NCI-H1930 (cell line): ENCODE data around the gene PHACTR2.
A peak's percentile ranks its signal among the peaks of the same experiment; 100 is the strongest.

Source experiments
- DNase-seq, 2 experiments: peaks; one replicate each; lab custom pipeline; 2025; lab: John Stamatoyannopoulos, UW

PHACTR2 gene

GRCh38 chr6:143742070-143742954, 64.5 kb downstream of the PHACTR2 start:
- no peak for DNase-seq

DNA sequence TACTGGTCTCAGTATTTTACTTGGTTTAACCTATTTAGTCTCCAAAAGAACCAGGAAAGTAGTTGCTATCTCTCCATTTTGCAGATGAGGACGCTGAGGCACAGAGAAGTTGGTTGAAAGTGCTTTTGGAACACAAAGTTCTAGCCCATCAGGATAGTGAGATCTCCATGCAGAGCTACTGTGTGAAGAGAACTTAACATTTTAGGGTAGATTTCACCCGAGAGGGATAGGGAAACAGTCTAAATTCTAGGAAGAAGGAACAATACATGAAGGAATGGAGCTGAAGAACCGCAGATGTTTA, 65.1 kb downstream of the PHACTR2 start:
- no peak for DNase-seq

DNA sequence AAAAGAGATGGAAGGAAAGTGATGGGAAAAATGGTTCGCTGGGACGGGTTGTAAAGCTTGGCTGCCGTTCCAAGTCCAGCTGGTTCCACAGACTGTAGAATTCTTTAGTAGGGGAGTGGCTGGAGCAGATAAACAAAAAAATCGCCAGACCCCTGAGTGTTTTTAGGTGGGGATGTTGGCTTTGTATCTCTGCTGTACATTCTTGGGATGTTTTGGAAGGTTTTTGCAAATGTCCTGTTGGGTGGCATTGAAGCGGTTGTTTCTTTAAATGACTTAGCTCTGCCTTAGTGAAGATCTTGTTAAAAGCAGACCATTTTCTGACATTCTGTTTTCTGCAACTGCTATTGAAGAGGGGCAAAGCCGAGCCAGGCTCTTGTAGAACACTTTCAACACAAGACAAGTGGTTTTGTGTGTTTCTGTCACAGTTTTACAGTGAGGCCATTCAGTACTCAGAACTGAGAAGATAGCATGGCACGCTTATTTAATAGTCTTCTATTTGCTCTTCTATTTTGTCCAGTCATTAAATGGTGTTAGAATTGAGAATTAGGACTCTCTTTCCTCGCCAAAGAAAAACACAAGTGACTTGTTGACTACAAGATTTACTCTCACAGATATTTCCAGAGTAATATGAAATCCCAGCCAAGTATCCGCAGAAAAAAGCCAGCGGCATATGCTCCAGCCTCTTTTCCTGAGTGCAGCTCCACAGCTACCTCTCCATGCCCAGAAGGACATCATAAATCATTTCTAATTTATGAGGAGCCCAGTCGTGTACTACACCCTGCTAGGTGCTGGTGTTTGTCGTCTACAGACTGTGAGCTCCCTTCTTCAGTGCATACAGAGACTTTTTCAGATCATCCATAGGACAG, 65.8 kb downstream of the PHACTR2 start:
- no peak for DNase-seq

- DNase-seq = no peak
Observed at GRCh38 chr6:143744551-143745165, 66.9 kb downstream of the PHACTR2 start.

DNA sequence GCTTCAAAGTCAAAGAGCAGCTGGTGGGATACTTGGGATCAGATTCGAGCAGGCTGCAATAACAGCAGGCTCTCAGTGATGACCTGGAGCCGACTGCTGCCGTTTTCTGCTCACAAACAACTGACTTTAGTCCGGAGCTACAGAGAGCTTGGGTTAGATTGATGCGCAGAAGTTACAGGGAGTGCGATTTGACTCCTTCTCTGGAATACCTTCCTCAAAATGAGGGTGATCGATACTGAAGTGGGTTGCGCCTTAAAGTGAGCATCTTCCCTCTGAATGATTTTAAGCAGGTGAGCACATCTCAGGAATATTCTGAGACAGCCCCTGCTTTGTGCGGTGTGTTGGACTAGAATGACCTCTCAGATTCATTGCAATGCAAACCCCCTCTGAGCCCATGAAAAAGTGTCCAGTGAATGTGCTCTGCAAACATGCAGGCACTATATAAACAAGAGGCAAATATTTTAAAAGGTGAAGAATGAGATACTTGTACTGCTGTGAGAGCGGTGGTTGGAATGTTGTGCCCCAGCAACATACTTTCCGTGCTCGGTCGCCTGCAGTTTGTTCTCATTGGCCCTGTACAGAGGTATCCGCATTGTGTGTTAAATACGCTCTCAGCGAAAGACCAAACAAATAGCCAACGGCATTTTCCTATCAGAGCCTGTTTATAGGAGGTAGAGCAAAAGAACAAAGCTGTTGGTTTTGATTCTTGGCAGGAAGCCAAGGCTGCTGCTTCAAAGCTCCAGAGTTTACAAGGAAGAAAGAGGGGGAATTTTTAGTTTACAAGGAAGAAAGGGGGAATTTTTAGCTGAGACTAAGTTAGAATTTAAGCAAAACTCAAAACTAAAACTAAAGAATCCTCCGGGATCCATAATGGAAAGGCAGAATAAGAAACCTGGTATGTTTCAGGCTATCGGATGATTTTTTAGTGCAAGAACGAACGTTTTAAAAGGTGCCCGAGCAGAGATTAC, 67.7 kb downstream of the PHACTR2 start:
- DNase-seq = peak in 1 of 2 experiments; percentile 15

- DNase-seq = no peak
Observed at GRCh38 chr6:143746202-143747119, 68.7 kb downstream of the PHACTR2 start.

DNA sequence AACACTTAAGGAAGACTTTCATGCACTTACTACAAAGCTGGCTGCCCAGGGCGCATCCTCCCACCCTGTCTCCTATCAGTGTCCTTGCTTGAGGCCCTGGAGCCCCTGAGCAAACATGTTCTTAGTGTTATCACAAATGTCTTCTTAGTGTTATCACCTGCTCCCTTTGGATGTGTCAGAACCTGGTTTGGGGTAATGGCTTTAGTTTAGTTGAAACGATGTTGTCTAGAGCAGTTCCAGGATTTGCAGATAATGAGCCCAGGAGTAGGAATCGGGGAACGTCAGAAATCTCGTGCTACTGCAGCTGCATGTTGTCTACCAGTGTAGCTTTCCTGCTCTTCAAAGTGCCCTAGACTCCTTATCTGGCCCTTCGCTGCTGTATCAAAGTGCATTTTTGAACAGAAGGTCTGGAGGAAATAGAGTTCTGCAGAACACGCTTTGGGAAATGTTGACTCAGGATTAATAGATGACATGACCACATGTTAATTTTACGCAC, 69.6 kb downstream of the PHACTR2 start:
- no peak for DNase-seq

DNA sequence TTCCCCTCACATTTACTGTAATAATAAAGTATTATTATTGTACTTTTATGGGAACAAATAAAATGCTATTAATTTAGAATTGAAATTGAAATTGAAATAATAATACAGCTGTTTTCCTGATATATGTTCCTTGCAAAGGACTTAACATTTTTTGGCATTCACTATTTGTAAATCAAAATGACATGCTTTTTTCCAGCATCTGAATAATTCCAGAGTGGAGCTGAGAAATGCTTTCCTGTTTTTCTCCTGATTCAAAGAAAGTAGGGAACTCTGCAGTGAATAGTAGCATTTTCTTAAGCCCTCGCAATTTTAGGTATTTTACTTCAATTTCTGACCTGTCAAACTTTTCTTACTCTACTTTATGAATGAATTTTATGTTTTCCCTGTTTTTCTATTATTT, 72.1 kb downstream of the PHACTR2 start:
- no peak for DNase-seq

GRCh38 chr6:143750877-143751276, 73.1 kb downstream of the PHACTR2 start:
- DNase-seq = no peak

- DNase-seq = no peak
Observed at GRCh38 chr6:143752459-143752858, 74.7 kb downstream of the PHACTR2 start.

- no peak for DNase-seq
Observed at GRCh38 chr6:143753678-143754077, 75.9 kb downstream of the PHACTR2 start.

DNA sequence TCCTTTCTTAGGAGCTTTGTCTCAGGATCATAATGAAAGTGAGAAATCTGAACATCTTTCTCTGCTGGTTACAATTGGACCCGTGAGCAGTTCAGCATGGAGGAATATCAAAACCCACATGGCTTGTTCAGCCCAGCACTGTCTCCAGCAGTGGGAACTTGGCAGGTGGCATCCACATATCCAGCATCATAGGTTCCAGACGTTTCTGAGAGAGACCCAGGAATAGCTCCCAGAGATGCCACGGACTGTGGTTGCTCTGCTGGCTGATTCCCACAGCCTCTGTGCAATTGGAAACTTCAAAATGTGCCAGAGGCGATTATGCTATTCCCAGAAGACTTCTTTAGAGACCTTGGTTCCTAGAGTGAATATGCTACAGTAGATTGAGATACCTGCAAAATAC, 76.4 kb downstream of the PHACTR2 start:
- no peak for DNase-seq

- DNase-seq = no peak
Observed at GRCh38 chr6:143755301-143755744, 77.6 kb downstream of the PHACTR2 start.

GRCh38 chr6:143757346-143757832, 79.6 kb downstream of the PHACTR2 start:
- DNase-seq = no peak

DNA sequence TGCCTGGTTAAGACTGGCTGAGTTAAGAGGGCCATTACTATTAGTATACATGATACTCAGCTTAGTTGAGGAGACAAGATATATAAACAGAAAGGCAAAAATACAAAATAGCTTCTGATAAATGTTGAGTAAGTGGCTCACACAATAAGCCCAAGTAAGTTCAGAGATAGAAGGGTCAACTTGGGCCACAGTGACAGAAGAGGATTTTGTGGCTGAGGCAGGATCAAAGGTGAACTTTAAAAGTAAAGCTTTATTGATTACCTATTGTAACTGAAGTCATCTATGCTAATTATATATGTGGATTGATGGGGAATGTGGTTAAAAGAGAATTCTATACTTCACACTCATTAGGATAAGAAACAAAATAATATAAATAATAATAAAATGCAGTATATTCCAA, 80.8 kb downstream of the PHACTR2 start:
- DNase-seq = no peak

- DNase-seq = no peak
Observed at GRCh38 chr6:143759666-143760065, 81.9 kb downstream of the PHACTR2 start.

- DNase-seq = no peak
Observed at GRCh38 chr6:143761074-143761473, 83.3 kb downstream of the PHACTR2 start.

GRCh38 chr6:143762126-143762525, 84.4 kb downstream of the PHACTR2 start:
- no peak for DNase-seq

- no peak for DNase-seq
Observed at GRCh38 chr6:143765422-143766184, 87.8 kb downstream of the PHACTR2 start.
